GM23338 (cell line): ENCODE data around the gene HS6ST3. TPM values are rescaled to one million over a fixed set of nuclear protein-coding genes. Genes with fewer than 3 reads are reported as not detected.

Experiments used
- ATAC-seq: fragments of 200-7000 bp; cut with Tn5 transposase; 3 replicates; pipeline ENCODE4 v1.9.1; 2020
- DNase-seq: peaks from one replicate; pipeline ENCODE4 v3.0.0-alpha.2; 2015; ENCODE audit warnings: low spot score
- H2AFZ ChIP-seq: fragments of 200-600 bp; sonication (generic); 2 replicates; pipeline ENCODE4 v1.8.0; 2016; ENCODE audit warnings: antibody characterized with exemption, mild to moderate bottlenecking, moderate library complexity
- H3F3A ChIP-seq: fragments of 200-600 bp; sonication (generic); replicated peaks from 2 replicates; pipeline ENCODE4 v1.8.0; 2017; ENCODE audit warnings: antibody characterized with exemption, mixed run types, low read depth
- H3K27ac ChIP-seq: fragments of 200-600 bp; sonication (generic); 2 replicates; pipeline ENCODE4 v1.6.1; 2016; ENCODE audit warnings: low read depth
- H3K27me3 ChIP-seq: fragments of 200-600 bp; sonication (generic); 2 replicates; pipeline ENCODE4 v1.8.0; 2016; ENCODE audit warnings: mild to moderate bottlenecking, mixed run types, moderate library complexity; ENCODE audit not compliant: insufficient read depth
- H3K36me3 ChIP-seq: fragments of 200-600 bp; sonication (generic); 2 replicates; pipeline ENCODE4 v1.8.0; 2016; ENCODE audit warnings: mild to moderate bottlenecking; ENCODE audit not compliant: insufficient read depth
- H3K4me1 ChIP-seq: fragments of 200-600 bp; sonication (generic); 2 replicates; pipeline ENCODE4 v1.8.0; 2016; ENCODE audit warnings: mild to moderate bottlenecking, moderate library complexity; ENCODE audit not compliant: insufficient read depth
- H3K4me2 ChIP-seq: fragments of 200-600 bp; sonication (generic); 2 replicates; pipeline ENCODE4 v1.7.1; 2017; ENCODE audit warnings: mixed run types
- H3K4me3 ChIP-seq: fragments of 200-600 bp; sonication (generic); 2 replicates; pipeline ENCODE4 v1.6.1; 2016; ENCODE audit warnings: mixed run types
- H3K79me2 ChIP-seq: fragments of 200-600 bp; sonication (generic); replicated peaks from 2 replicates; pipeline ENCODE4 v1.8.0; 2017; ENCODE audit warnings: mild to moderate bottlenecking; ENCODE audit not compliant: insufficient read depth
- H3K9me2 ChIP-seq: fragments of 200-600 bp; sonication (generic); 2 replicates; pipeline ENCODE4 v1.8.0; 2017; ENCODE audit not compliant: insufficient read depth
- H4K20me1 ChIP-seq: fragments of 200-600 bp; sonication (generic); replicated peaks from 2 replicates; pipeline ENCODE4 v1.8.0; 2017; ENCODE audit warnings: mild to moderate bottlenecking; ENCODE audit not compliant: insufficient read depth
- H3K27ac Mint-ChIP-seq: 2 replicates; pipeline ENCODE4 v1.8.0; 2020; ENCODE audit warnings: inconsistent platforms, mild to moderate bottlenecking, moderate library complexity, mixed read lengths
- H3K27me3 Mint-ChIP-seq: 3 replicates; pipeline ENCODE4 v1.8.0; 2022; ENCODE audit warnings: low read depth, mild to moderate bottlenecking, moderate library complexity, mixed read lengths, inconsistent platforms; ENCODE audit not compliant: insufficient read depth, poor library complexity
- H3K36me3 Mint-ChIP-seq: 3 replicates; pipeline ENCODE4 v1.8.0; 2021; ENCODE audit warnings: low read depth, mild to moderate bottlenecking, inconsistent platforms, moderate library complexity, mixed read lengths
- H3K4me1 Mint-ChIP-seq: 3 replicates; pipeline ENCODE4 v1.8.0; 2020; ENCODE audit warnings: mild to moderate bottlenecking, inconsistent platforms, mixed read lengths
- H3K4me3 Mint-ChIP-seq: 3 replicates; pipeline ENCODE4 v1.8.0; 2021; ENCODE audit warnings: moderate library complexity, mild to moderate bottlenecking, inconsistent platforms, mixed read lengths
- H3K9me3 Mint-ChIP-seq: 3 replicates; pipeline ENCODE4 v1.8.0; 2020; ENCODE audit warnings: moderate library complexity, mild to moderate bottlenecking, inconsistent platforms, mixed read lengths
- CREB1 ChIP-seq: fragments of 250-450 bp; sonication (Bioruptor Pico); IDR thresholded peaks from 2 replicates; pipeline ENCODE4 v1.5.0; 2020; ENCODE audit warnings: low read depth, mild to moderate bottlenecking, moderate library complexity
- EZH2 ChIP-seq: fragments of 200-600 bp; sonication (generic); IDR thresholded peaks from one replicate; pipeline ENCODE4 v1.8.0; 2017; ENCODE audit warnings: antibody characterized with exemption, mild to moderate bottlenecking, low read depth; ENCODE audit not compliant: unreplicated experiment
- EZH2phosphoT487 ChIP-seq: fragments of 200-600 bp; sonication (generic); IDR thresholded peaks from one replicate; pipeline ENCODE4 v1.8.1; 2018; ENCODE audit warnings: antibody characterized with exemption; ENCODE audit not compliant: unreplicated experiment
- JUNB ChIP-seq: IDR thresholded peaks from one replicate; pipeline ENCODE4 v1.6.1; 2016; ENCODE audit warnings: antibody characterized with exemption; ENCODE audit not compliant: unreplicated experiment
- NANOG ChIP-seq: IDR thresholded peaks from 2 replicates; pipeline ENCODE4 v1.6.1; 2016; ENCODE audit warnings: antibody characterized with exemption, borderline replicate concordance
- POLR2AphosphoS5 ChIP-seq: IDR thresholded peaks from 2 replicates; pipeline ENCODE4 v1.6.1; 2016; ENCODE audit warnings: antibody characterized with exemption, low read depth
- STAT1 ChIP-seq: IDR thresholded peaks from one replicate; pipeline ENCODE4 v1.6.1; 2016; ENCODE audit warnings: antibody characterized with exemption; ENCODE audit not compliant: unreplicated experiment
- ZNF114 ChIP-seq: fragments of 250-450 bp; sonication (Bioruptor Pico); IDR thresholded peaks from 2 replicates; pipeline ENCODE4 v1.5.0; 2020; ENCODE audit warnings: mild to moderate bottlenecking, moderate library complexity
- ZNF331 ChIP-seq: fragments of 250-450 bp; sonication (Bioruptor Pico); IDR thresholded peaks from 2 replicates; pipeline ENCODE4 v1.5.0; 2020; ENCODE audit warnings: low read depth, mild to moderate bottlenecking, moderate library complexity
- polyA plus RNA-seq: library from polyadenylated mRNA; unstranded; fragments of >200 nt; fragmentation: Nextera tagmentation; extraction: Ambion mirVana; gene quantifications from 2 replicates; pipeline ENCODE4 v1.2.1, GENCODE V29; 2016
- total RNA-seq: library from RNA; depleted of rRNA; stranded (reverse); fragments of >200 nt; shearing (Covaris generic); gene quantifications from 2 replicates; pipeline ENCODE4 v1.2.3, GENCODE V29; 2014
- TF ChIP-seq, protein P1 (sequence below): IDR thresholded peaks from 2 replicates; pipeline ENCODE4 v1.6.1; 2016; ENCODE audit warnings: antibody characterized with exemption
- TF ChIP-seq, protein P2 (sequence below): IDR thresholded peaks from one replicate; pipeline ENCODE4 v1.6.1; 2018; ENCODE audit warnings: antibody characterized with exemption; ENCODE audit not compliant: unreplicated experiment
- TF ChIP-seq, protein P3 (sequence below), 2 experiments: fragments of 200-600 bp in 1 of 2; sonication (generic) in 1 of 2; conservative IDR thresholded peaks; 2 replicates each; pipeline versions ENCODE4 v1.5.1 to v1.6.1; 2016 to 2017; ENCODE audit warnings: antibody characterized with exemption in 2 of 2, low read depth in 2 of 2, mild to moderate bottlenecking in 2 of 2, moderate library complexity in 1 of 2

The HS6ST3 gene
- total and polyA plus RNA-seq, 2 experiments from 2014 or later, result 0.52 to 0.80 TPM

DNA sequence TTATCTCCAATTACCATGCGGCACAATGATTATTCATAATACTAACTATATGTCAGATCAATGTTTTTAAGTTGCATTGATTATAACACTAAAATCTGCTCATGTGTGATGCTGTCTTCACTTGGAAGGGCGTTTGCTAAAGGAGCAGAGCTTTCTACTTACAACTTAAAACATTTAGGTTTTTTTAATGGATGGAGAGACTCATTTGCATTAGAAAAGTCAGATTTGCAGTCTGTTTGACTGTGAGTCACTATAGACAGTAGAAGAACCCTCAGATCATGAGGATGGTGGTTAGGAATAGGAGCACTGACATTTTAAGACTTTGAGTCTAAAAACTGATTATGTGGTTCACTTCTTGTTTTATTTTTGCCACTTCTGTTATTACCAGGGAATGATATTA is 364.6 kb downstream of the HS6ST3 start (continued):
- TF ChIP-seq, protein P1, sequence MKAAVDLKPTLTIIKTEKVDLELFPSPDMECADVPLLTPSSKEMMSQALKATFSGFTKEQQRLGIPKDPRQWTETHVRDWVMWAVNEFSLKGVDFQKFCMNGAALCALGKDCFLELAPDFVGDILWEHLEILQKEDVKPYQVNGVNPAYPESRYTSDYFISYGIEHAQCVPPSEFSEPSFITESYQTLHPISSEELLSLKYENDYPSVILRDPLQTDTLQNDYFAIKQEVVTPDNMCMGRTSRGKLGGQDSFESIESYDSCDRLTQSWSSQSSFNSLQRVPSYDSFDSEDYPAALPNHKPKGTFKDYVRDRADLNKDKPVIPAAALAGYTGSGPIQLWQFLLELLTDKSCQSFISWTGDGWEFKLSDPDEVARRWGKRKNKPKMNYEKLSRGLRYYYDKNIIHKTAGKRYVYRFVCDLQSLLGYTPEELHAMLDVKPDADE, result no peak
- TF ChIP-seq JUNB (no peak), POLR2AphosphoS5 (no peak), STAT1 (no peak), EZH2 (no peak), ZNF114 (CRISPR knock-in tag) (no peak), EZH2phosphoT487 (no peak), ZNF331 (CRISPR knock-in tag) (no peak), CREB1 (CRISPR knock-in tag) (no peak), NANOG (no peak)
- TF ChIP-seq, protein P2, sequence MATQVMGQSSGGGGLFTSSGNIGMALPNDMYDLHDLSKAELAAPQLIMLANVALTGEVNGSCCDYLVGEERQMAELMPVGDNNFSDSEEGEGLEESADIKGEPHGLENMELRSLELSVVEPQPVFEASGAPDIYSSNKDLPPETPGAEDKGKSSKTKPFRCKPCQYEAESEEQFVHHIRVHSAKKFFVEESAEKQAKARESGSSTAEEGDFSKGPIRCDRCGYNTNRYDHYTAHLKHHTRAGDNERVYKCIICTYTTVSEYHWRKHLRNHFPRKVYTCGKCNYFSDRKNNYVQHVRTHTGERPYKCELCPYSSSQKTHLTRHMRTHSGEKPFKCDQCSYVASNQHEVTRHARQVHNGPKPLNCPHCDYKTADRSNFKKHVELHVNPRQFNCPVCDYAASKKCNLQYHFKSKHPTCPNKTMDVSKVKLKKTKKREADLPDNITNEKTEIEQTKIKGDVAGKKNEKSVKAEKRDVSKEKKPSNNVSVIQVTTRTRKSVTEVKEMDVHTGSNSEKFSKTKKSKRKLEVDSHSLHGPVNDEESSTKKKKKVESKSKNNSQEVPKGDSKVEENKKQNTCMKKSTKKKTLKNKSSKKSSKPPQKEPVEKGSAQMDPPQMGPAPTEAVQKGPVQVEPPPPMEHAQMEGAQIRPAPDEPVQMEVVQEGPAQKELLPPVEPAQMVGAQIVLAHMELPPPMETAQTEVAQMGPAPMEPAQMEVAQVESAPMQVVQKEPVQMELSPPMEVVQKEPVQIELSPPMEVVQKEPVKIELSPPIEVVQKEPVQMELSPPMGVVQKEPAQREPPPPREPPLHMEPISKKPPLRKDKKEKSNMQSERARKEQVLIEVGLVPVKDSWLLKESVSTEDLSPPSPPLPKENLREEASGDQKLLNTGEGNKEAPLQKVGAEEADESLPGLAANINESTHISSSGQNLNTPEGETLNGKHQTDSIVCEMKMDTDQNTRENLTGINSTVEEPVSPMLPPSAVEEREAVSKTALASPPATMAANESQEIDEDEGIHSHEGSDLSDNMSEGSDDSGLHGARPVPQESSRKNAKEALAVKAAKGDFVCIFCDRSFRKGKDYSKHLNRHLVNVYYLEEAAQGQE, result no peak
- TF ChIP-seq, protein P3, sequence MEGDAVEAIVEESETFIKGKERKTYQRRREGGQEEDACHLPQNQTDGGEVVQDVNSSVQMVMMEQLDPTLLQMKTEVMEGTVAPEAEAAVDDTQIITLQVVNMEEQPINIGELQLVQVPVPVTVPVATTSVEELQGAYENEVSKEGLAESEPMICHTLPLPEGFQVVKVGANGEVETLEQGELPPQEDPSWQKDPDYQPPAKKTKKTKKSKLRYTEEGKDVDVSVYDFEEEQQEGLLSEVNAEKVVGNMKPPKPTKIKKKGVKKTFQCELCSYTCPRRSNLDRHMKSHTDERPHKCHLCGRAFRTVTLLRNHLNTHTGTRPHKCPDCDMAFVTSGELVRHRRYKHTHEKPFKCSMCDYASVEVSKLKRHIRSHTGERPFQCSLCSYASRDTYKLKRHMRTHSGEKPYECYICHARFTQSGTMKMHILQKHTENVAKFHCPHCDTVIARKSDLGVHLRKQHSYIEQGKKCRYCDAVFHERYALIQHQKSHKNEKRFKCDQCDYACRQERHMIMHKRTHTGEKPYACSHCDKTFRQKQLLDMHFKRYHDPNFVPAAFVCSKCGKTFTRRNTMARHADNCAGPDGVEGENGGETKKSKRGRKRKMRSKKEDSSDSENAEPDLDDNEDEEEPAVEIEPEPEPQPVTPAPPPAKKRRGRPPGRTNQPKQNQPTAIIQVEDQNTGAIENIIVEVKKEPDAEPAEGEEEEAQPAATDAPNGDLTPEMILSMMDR (conservative IDR thresholded peaks at IDR 0.05; ENCODE audit: low read depth in 2 of 2), result no peak

DNA sequence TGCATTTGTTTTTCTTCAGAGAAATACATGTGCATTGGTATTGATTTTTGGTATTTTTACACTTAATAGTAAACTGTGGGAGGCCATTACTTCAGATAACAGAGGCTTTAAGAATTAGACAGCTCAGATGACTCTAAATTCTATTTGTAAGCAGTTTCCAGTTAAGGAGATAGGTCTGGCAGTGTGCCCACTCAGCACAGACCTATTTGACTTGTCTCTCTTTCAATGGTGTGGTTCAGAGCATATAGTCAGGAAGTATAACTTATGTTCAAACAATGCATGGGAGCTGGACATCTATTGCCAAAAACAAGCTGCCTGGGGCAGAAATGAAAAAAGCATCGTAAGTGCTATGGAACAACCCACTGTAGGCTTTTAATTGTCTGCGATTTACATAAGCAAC is 370.7 kb downstream of the HS6ST3 start:
- no peak overlapping the region for H2AFZ ChIP-seq
- no peaks in the 10 kb centered on the region for H3K4me1 Mint-ChIP-seq
- H3K9me2 ChIP-seq, result no peaks in the 10 kb centered on the region
- H3K27me3 Mint-ChIP-seq, result no peaks in the 10 kb centered on the region
- H3K36me3 Mint-ChIP-seq, result no peaks in the 10 kb centered on the region
- no peaks in the 10 kb centered on the region for H3K27me3 ChIP-seq
- no peak for DNase-seq
- H3K27ac Mint-ChIP-seq, result no peak overlapping the region
- no peaks in the 10 kb centered on the region for H4K20me1 ChIP-seq
- H3K4me1 ChIP-seq, result no peaks in the 10 kb centered on the region
- ATAC-seq, result no peak
- no peaks in the 10 kb centered on the region for H3K9me3 Mint-ChIP-seq
- no peak overlapping the region for H3K4me3 Mint-ChIP-seq
- H3K4me3 ChIP-seq, result no peak overlapping the region
- no peaks in the 10 kb centered on the region for H3F3A ChIP-seq
- no peaks in the 10 kb centered on the region for H3K79me2 ChIP-seq
- H3K36me3 ChIP-seq, result no peaks in the 10 kb centered on the region
- no peak overlapping the region for H3K4me2 ChIP-seq
- no peak overlapping the region for H3K27ac ChIP-seq
- TF ChIP-seq POLR2AphosphoS5 (no peak), ZNF114 (CRISPR knock-in tag) (no peak), JUNB (no peak), NANOG (no peak), EZH2phosphoT487 (no peak), EZH2 (no peak), CREB1 (CRISPR knock-in tag) (no peak)
- TF ChIP-seq, protein P2, result no peak
- TF ChIP-seq, protein P1, result no peak
